Gastroesophageal sphincter (tissue), 3 donors: Measurements from ENCODE around the gene PEA15.

ENCODE experiments used
- CTCF ChIP-seq, 4 experiments: fragments of 200-600 bp in 2 of 4; fragments of 450-650 bp in 2 of 4; sonication (generic) in 1 of 4; IDR thresholded peaks; one replicate each; pipeline ENCODE4 v1.5.1; 2017 to 2019; ENCODE audit warnings: antibody characterized with exemption in 4 of 4, mild to moderate bottlenecking in 2 of 4, moderate library complexity in 2 of 4
- EP300 ChIP-seq: sonication (generic); formaldehyde crosslinking; IDR thresholded peaks from one replicate; pipeline ENCODE4 v1.6.1; 2017; ENCODE audit warnings: antibody characterized with exemption, mild to moderate bottlenecking

DNA sequence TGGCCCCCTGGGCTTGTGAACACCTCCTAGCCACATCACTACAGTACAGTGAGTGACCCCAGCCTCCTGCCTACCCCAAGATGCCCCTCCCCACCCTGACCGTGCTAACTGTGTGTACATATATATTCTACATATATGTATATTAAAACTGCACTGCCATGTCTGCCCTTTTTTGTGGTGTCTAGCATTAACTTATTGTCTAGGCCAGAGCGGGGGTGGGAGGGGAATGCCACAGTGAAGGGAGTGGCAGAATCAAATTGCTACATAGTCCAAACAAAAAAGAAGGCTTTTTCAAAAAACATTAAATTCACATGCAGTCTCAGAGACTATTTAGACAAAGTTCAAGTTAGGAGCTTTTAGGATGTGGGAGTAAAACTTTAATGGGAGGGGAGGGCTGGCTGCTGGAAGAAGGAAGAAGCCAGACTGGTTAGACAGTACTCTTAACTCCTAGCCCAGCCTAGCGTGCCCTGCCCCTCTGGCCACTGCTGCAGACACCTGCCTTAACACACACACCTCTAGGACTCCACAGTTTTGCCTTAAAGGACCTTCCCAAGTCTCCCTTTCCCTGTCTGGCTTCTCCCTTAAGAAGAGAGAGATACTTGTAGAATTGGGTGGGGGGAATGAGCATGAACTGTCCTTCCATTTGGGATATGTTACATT lies 9.4 kb downstream of the PEA15 start:
- TF ChIP-seq EP300, result no peak
- no peak for TF ChIP-seq CTCF (IDR thresholded peaks at IDR 0.05)
